Thoracic aorta (tissue), 2 donors: ENCODE measurements around the gene PLPP7. TPM values are rescaled to one million over a fixed set of nuclear protein-coding genes. Genes with fewer than 3 reads are reported as not detected.

Experiments used
- ATAC-seq: fragments of 150-250 bp; one replicate; pipeline ENCODE4 v1.8.0; 2017; ENCODE audit warnings: low read depth; ENCODE audit not compliant: insufficient number of reproducible peaks, low FRiP score
- DNase-seq: peaks from one replicate; pipeline ENCODE4 v3.0.0-alpha.2; 2020; ENCODE audit warnings: low spot score
- H3K27ac ChIP-seq, 2 donors: fragments of 200-600 bp; sonication (generic); 1 replicate in 1 of 2; 2 replicates in 1 of 2; pipeline ENCODE4 v1.5.1; 2016; ENCODE audit warnings: mild to moderate bottlenecking in 2 of 2, moderate library complexity in 2 of 2
- H3K27me3 ChIP-seq: fragments of 200-600 bp; sonication (generic); replicated peaks from 2 replicates; pipeline ENCODE4 v1.6.0; 2016; ENCODE audit warnings: mild to moderate bottlenecking; ENCODE audit not compliant: insufficient read depth
- H3K36me3 ChIP-seq: fragments of 200-600 bp; sonication (generic); one replicate; pipeline ENCODE4 v1.5.1; 2016
- H3K4me1 ChIP-seq, 2 donors: fragments of 200-600 bp; sonication (generic); 1 replicate in 1 of 2; 2 replicates in 1 of 2; pipeline versions ENCODE4 v1.5.1 to v1.6.0; 2016; ENCODE audit warnings: low read depth in 2 of 2, mild to moderate bottlenecking in 1 of 2; ENCODE audit not compliant: control insufficient read depth in 1 of 2
- H3K4me3 ChIP-seq: fragments of 200-600 bp; sonication (generic); 2 replicates; pipeline ENCODE4 v1.5.1; 2016; ENCODE audit warnings: mild to moderate bottlenecking
- H3K9me3 ChIP-seq: fragments of 200-600 bp; sonication (generic); 2 replicates; pipeline ENCODE4 v1.5.1; 2016
- total RNA-seq, 2 donors: library from RNA; depleted of rRNA; stranded (reverse); fragments of >200 nt; gene quantifications; one replicate each; pipeline versions ENCODE4 v1.1.0 to v1.2.3, GENCODE V29; 2016
- TF ChIP-seq, protein P1 (sequence below): fragments of 200-600 bp; sonication (generic); IDR thresholded peaks from one replicate; pipeline ENCODE4 v1.5.1; 2019; ENCODE audit warnings: antibody characterized with exemption

The PLPP7 gene
- total RNA-seq, 2 donors from 2014 or later, result 14.2 to 29.0 TPM

DNA sequence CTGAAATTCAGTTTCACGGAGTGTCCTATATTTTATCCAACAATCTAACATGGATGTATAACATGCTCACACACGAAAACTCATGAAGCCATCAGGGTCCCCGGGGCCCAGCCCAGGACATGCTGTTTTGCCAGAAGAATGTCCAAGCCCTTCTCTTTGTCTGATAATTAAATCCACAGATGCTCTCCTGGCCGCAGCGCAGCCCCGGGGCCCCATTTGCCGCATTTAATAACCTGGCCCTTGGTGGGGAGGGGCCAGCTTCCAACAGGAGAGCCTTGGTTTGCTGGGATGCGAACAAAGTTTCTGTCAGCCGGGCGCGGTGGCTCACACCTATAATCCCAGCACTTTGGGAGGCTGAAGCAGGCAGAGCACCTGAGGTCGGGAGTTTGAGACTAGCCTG is 30.0 kb downstream of the PLPP7 start:
- no peaks in the 10 kb centered on the region for H3K27me3 ChIP-seq
- no peaks in the 10 kb centered on the region for H3K9me3 ChIP-seq
- ATAC-seq (no peak), DNase-seq (no peak)
- H3K27ac ChIP-seq, result no peak overlapping the region
- no peaks in the 10 kb centered on the region for H3K4me1 ChIP-seq
- no peak overlapping the region for H3K4me3 ChIP-seq
- TF ChIP-seq, protein P1, sequence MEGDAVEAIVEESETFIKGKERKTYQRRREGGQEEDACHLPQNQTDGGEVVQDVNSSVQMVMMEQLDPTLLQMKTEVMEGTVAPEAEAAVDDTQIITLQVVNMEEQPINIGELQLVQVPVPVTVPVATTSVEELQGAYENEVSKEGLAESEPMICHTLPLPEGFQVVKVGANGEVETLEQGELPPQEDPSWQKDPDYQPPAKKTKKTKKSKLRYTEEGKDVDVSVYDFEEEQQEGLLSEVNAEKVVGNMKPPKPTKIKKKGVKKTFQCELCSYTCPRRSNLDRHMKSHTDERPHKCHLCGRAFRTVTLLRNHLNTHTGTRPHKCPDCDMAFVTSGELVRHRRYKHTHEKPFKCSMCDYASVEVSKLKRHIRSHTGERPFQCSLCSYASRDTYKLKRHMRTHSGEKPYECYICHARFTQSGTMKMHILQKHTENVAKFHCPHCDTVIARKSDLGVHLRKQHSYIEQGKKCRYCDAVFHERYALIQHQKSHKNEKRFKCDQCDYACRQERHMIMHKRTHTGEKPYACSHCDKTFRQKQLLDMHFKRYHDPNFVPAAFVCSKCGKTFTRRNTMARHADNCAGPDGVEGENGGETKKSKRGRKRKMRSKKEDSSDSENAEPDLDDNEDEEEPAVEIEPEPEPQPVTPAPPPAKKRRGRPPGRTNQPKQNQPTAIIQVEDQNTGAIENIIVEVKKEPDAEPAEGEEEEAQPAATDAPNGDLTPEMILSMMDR, result no peak
- H3K36me3 ChIP-seq, result no peaks in the 10 kb centered on the region

GRCh38 chr9:131320031-131320685 is 30.6 kb downstream of the PLPP7 start:
- no peaks in the 10 kb centered on the region for H3K9me3 ChIP-seq
- TF ChIP-seq, protein P1, result no peak
- ATAC-seq, result no peak
- H3K4me1 ChIP-seq, result no peaks in the 10 kb centered on the region
- no peak overlapping the region for H3K4me3 ChIP-seq
- no peaks in the 10 kb centered on the region for H3K27me3 ChIP-seq
- DNase-seq, result no peak
- H3K36me3 ChIP-seq, result no peaks in the 10 kb centered on the region
- no peak overlapping the region for H3K27ac ChIP-seq

GRCh38 chr9:131323629-131324028 is 34.1 kb downstream of the PLPP7 start:
- ATAC-seq, result no peak
- TF ChIP-seq, protein P1, result no peak
- peaks cover 0 to 5% of the 10 kb centered on the region in 2 donors for H3K4me1 ChIP-seq
- no peak for DNase-seq
- H3K9me3 ChIP-seq, result no peaks in the 10 kb centered on the region
- no peaks in the 10 kb centered on the region for H3K27me3 ChIP-seq
- no peaks in the 10 kb centered on the region for H3K36me3 ChIP-seq
- H3K27ac ChIP-seq, result no peak overlapping the region
- H3K4me3 ChIP-seq, result no peak overlapping the region

- DNase-seq (no peak), ATAC-seq (no peak)
- Histone ChIP-seq H3K4me1 (peaks cover 0 to 5% of the 10 kb centered on the region in 2 donors), H3K9me3 (no peaks in the 10 kb centered on the region), H3K36me3 (no peaks in the 10 kb centered on the region), H3K27ac (no peak overlapping the region), H3K27me3 (no peaks in the 10 kb centered on the region), H3K4me3 (no peak overlapping the region)
- TF ChIP-seq, protein P1, result no peak
These were observed 35.5 kb downstream of the PLPP7 start for GRCh38 chr9:131324736-131325679.

DNA sequence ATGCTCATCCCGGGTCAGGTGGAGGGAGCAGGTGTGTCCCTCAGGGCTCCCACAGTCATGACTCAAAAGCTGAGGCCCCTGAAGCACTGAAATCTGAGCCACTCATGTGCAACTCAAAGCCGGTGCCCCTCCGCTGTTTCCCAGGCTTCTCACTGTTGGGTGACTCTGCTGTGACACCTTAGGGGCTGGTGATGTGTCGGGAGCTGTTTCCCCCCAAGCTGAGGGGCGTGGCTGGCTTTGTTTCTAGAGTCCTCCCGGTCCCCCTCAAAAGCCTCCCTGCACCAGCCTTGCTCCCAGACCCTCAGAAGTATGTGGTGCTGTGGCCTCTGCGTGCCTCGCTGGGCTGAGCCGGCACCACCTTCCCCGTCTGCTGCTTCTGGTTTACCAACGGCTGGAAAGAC is 39.7 kb downstream of the PLPP7 start:
- no peak for DNase-seq
- H3K27ac ChIP-seq, result no peak overlapping the region

More for the DNA sequence above, 39.7 kb downstream of the PLPP7 start:
- H3K4me1 ChIP-seq, result peaks cover 0 to 8% of the 10 kb centered on the region in 2 donors
- ATAC-seq, result no peak
- H3K9me3 ChIP-seq, result no peaks in the 10 kb centered on the region
- TF ChIP-seq, protein P1, result no peak
- H3K27me3 ChIP-seq, result no peaks in the 10 kb centered on the region
- H3K4me3 ChIP-seq, result no peak overlapping the region
- H3K36me3 ChIP-seq, result no peaks in the 10 kb centered on the region
